ENCODE data around the gene PALS2. TPM values are rescaled to one million over a fixed set of nuclear protein-coding genes. Genes with fewer than 3 reads are reported as not detected.

PALS2 gene
- total RNA-seq, 1 experiment from 2014 or later: 48.2 TPM

GRCh38 chr7:24617957-24618616 is 44.8 kb downstream of the PALS2 start:
- H3K36me3 ChIP-seq (ENCODE audit: control insufficient read depth, insufficient read depth, low read length): no peaks in the 10 kb centered on the region
- H3K9me3 ChIP-seq (ENCODE audit: control insufficient read depth, insufficient read depth, low read depth, low read length): peaks cover 18% of the 10 kb centered on the region; the same call in 1 of the 2 replicates
- DNase-seq (ENCODE audit: low read depth, low spot score): no peak
- ChIA-PET POLR2A (no interaction called here), CTCF (no interaction called here)
- no peaks in the 10 kb centered on the region; the same call in 1 of the 2 replicates for H3K4me1 ChIP-seq (ENCODE audit: control insufficient read depth, insufficient read depth, low read length)
- in situ Hi-C loops (cut with HindIII; ENCODE audit: low pct_unique_long_range_greater_than_20kb, low sequenced_read_pairs): no loop called here
- BruUV-seq (replicated peaks): no TSS peak
- peak; percentile 58; the same call in 1 of the 2 replicates for ATAC-seq
- H3K27me3 ChIP-seq (ENCODE audit: control insufficient read depth, insufficient read depth, low read length): no peaks in the 10 kb centered on the region
- intact Hi-C loops (cut with micrococcal nuclease; ENCODE audit: unreplicated experiment): no loop called here
- no peak for TF ChIP-seq SIN3A (IDR thresholded peaks at IDR 0.05; ENCODE audit: borderline replicate concordance, insufficient read depth, low read depth, low read length)
- TF ChIP-seq POLR2AphosphoS5 (IDR thresholded peaks at IDR 0.05; ENCODE audit: low read depth, low read length): no peak
- no peak for TF ChIP-seq REST (IDR thresholded peaks at IDR 0.05; ENCODE audit: insufficient read depth in 1 of 2, low read depth in 2 of 2, low read length in 1 of 2)
- TF ChIP-seq TCF7L2 (IDR thresholded peaks at IDR 0.05; ENCODE audit: low read depth, low read length): no peak
- no peak for TF ChIP-seq CTCF (IDR thresholded peaks at IDR 0.05)
- H3K4me3 ChIP-seq (ENCODE audit: low read depth in 2 of 2, low read length in 2 of 2): no peak overlapping the region
- no peak overlapping the region for H3K27ac ChIP-seq (ENCODE audit: low read length)

- Histone ChIP-seq H3K9me3 (ENCODE audit: control insufficient read depth, insufficient read depth, low read depth, low read length) (peaks cover 14% of the 10 kb centered on the region; the same call in 1 of the 2 replicates), H3K4me3 (ENCODE audit: low read depth in 2 of 2, low read length in 2 of 2) (no peak overlapping the region), H3K27ac (ENCODE audit: low read length) (no peak overlapping the region), H3K4me1 (ENCODE audit: control insufficient read depth, insufficient read depth, low read length) (no peaks in the 10 kb centered on the region; the same call in 1 of the 2 replicates), H3K27me3 (ENCODE audit: control insufficient read depth, insufficient read depth, low read length) (no peaks in the 10 kb centered on the region), H3K36me3 (ENCODE audit: control insufficient read depth, insufficient read depth, low read length) (no peaks in the 10 kb centered on the region)
- ChIA-PET POLR2A (no interaction called here), CTCF (no interaction called here)
- DNase-seq (ENCODE audit: low read depth, low spot score) (no peak), ATAC-seq (no peak)
- in situ Hi-C loops (cut with HindIII; ENCODE audit: low pct_unique_long_range_greater_than_20kb, low sequenced_read_pairs): no loop called here
- no TSS peak for BruUV-seq (replicated peaks)
- TF ChIP-seq REST (IDR thresholded peaks at IDR 0.05; ENCODE audit: insufficient read depth in 1 of 2, low read depth in 2 of 2, low read length in 1 of 2) (no peak), SIN3A (IDR thresholded peaks at IDR 0.05; ENCODE audit: borderline replicate concordance, insufficient read depth, low read depth, low read length) (no peak), CTCF (IDR thresholded peaks at IDR 0.05) (no peak), POLR2AphosphoS5 (IDR thresholded peaks at IDR 0.05; ENCODE audit: low read depth, low read length) (no peak), TCF7L2 (IDR thresholded peaks at IDR 0.05; ENCODE audit: low read depth, low read length) (no peak)
- intact Hi-C loops (cut with micrococcal nuclease; ENCODE audit: unreplicated experiment): no loop called here
Observed at GRCh38 chr7:24619978-24620377, 46.7 kb downstream of the PALS2 start.

Measured in Panc1 (cell line).